Measurements from ENCODE around the gene HBA1. TPM values are rescaled to one million over a fixed set of nuclear protein-coding genes. Genes with fewer than 3 reads are reported as not detected.
"Not testable (repeated sequence)": the region's sequence is repeated elsewhere in the genome, so short reads cannot be mapped to it uniquely, and the experiment has no call there.

The HBA1 gene
- total RNA-seq, 5 donors from 2014 or later (not counting 1 experiment from before 2014, with no cell fraction given) = 5.5 to 6.4 (median 6.0) TPM; not detected in 2

DNA sequence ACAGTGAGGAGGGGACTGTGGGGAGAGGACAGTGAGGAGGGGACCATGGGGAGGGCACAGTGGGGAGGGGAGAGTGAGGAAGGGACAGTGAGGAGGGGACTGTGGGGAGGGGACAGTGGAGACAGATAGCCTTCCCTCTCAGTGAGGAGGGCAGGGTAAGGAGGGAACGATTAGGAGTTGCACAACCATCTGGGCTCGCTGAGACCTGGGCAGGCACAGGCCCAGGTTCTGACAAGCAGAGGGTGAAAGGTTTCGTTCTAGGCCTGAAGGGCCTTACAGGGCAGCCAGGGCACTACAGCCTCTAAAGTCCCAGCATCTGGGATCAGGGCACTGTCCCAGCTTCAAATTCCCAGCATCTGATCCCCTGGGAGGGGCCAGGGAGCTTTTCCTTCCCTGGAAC, 12.8 kb upstream of the HBA1 start:
- H3K4me1 Mint-ChIP-seq = peaks cover 0 to 17% (median 9%) of the 10 kb centered on the region in 3 donors
- H3K27ac ChIP-seq (ENCODE audit: low read length); H3K9me3 ChIP-seq; H3K36me3 ChIP-seq (ENCODE audit: control insufficient read depth in 2 of 2, extremely low read depth in 1 of 2, insufficient read depth in 1 of 2, low read length in 1 of 2); H3K4me3 ChIP-seq (ENCODE audit: control insufficient read depth in 1 of 2, extremely low read depth in 1 of 2, low read length in 1 of 2); POLR2A ChIA-PET; H3K27ac Mint-ChIP-seq; H3K9me3 Mint-ChIP-seq; H3K4me3 Mint-ChIP-seq; DNase-seq; CTCF ChIA-PET; H3K36me3 Mint-ChIP-seq; ATAC-seq (replicated peaks in 1 of 4): not testable (repeated sequence)
- Histone ChIP-seq H3K4me1 (ENCODE audit: control insufficient read depth in 1 of 2, extremely low read depth in 1 of 2, insufficient read depth in 2 of 2, low read length in 2 of 2) (peaks cover 4 to 21% of the 10 kb centered on the region in 2 experiments), H3K27me3 (replicated peaks in 1 of 2; ENCODE audit: control insufficient read depth in 2 of 2, extremely low read depth in 1 of 2, insufficient read depth in 2 of 2, low read length in 1 of 2) (peaks cover 6 to 75% of the 10 kb centered on the region in 2 experiments)
- peaks cover 33 to 49% of the 10 kb centered on the region in 2 donors for H3K27me3 Mint-ChIP-seq
- no CpG with 5 or more reads among the region's 3 CpGs for WGBS (ENCODE audit: insufficient coverage)

DNA sequence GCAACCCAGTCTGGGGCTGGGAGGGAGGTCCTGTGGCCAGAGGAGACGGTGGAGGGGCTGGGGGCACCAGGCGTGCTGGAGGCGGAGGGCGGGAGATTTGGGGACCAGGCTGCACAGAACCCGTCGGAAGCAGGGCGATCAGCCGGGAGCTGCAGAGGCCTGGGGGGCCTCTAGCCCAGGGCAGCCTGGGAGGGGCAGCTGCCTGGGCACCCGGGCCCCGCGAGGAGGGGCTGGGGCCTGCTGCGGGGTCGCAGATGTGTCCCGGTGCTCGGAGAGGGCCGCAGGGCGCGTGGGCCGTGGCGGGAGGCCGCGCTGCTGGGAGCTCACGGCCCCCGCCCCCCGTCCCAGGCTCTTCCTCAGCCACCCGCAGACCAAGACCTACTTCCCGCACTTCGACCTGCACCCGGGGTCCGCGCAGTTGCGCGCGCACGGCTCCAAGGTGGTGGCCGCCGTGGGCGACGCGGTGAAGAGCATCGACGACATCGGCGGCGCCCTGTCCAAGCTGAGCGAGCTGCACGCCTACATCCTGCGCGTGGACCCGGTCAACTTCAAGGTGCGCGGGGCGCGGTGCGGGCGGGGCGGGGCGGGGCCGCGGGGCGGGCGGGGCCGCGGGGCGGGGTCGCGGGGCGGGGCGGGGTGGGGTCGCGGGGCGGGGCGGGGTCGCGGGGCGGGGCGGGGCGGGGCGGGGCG, 12.2 kb upstream of the HBA1 start:
- WGBS (ENCODE audit: insufficient coverage) = no CpG with 5 or more reads among the region's 80 CpGs
- CTCF ChIA-PET; H3K27ac Mint-ChIP-seq; DNase-seq; POLR2A ChIA-PET; H3K9me3 Mint-ChIP-seq; H3K4me3 Mint-ChIP-seq; H3K36me3 ChIP-seq (ENCODE audit: control insufficient read depth in 2 of 2, extremely low read depth in 1 of 2, insufficient read depth in 1 of 2, low read length in 1 of 2); H3K36me3 Mint-ChIP-seq; H3K4me3 ChIP-seq (ENCODE audit: control insufficient read depth in 1 of 2, extremely low read depth in 1 of 2, low read length in 1 of 2); H3K9me3 ChIP-seq; H3K27ac ChIP-seq (ENCODE audit: low read length): not testable (repeated sequence)
- H3K27me3 ChIP-seq (replicated peaks in 1 of 2; ENCODE audit: control insufficient read depth in 2 of 2, extremely low read depth in 1 of 2, insufficient read depth in 2 of 2, low read length in 1 of 2) = peaks cover 6 to 76% of the 10 kb centered on the region in 2 experiments
- H3K27me3 Mint-ChIP-seq = peaks cover 33 to 52% of the 10 kb centered on the region in 2 donors
- H3K4me1 Mint-ChIP-seq = peaks cover 0 to 17% (median 9%) of the 10 kb centered on the region in 3 donors
- H3K4me1 ChIP-seq (ENCODE audit: control insufficient read depth in 1 of 2, extremely low read depth in 1 of 2, insufficient read depth in 2 of 2, low read length in 2 of 2) = peaks cover 4 to 21% of the 10 kb centered on the region in 2 experiments
- peak in 3 of 4 experiments; percentile 13 to 40 (median 26) for ATAC-seq (replicated peaks in 1 of 4)

DNA sequence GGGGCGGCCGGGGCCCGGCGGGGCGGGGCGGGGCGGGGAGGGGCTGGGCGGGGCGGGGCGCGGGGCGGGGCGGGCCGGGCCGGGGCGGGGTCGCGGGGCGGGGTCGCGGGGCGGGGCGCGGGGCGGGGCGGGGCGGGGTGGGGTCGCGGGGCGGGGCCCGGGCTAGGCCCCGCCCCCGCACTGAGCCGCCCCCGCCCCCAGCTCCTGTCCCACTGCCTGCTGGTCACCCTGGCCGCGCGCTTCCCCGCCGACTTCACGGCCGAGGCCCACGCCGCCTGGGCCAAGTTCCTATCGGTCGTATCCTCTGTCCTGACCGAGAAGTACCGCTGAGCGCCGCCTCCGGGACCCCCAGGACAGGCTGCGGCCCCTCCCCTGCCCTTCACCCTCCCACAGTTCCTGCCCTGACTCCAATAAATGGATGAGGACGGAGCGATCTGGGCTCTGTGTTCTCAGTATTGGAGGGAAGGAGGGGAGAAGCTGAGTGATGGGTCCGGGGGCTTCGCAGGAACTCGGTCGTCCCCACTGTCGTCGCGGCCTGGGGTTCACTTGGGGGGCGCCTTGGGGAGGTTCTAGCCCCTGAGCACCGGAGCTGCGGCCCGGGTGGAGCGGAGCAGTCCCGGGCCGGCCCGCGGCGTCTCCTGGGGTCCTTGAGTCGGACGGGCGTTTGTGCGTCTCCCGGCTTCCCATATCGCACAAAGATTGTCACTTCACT, 11.5 kb upstream of the HBA1 start:
- H3K9me3 Mint-ChIP-seq = no peaks in the 10 kb centered on the region
- Histone ChIP-seq H3K27me3 (replicated peaks in 1 of 2; ENCODE audit: control insufficient read depth in 2 of 2, extremely low read depth in 1 of 2, insufficient read depth in 2 of 2, low read length in 1 of 2) (peaks cover 6 to 75% of the 10 kb centered on the region in 2 experiments), H3K36me3 (ENCODE audit: control insufficient read depth in 2 of 2, extremely low read depth in 1 of 2, insufficient read depth in 1 of 2, low read length in 1 of 2) (no peaks in the 10 kb centered on the region), H3K27ac (ENCODE audit: low read length) (no peak overlapping the region), H3K9me3 (no peaks in the 10 kb centered on the region), H3K4me1 (ENCODE audit: control insufficient read depth in 1 of 2, extremely low read depth in 1 of 2, insufficient read depth in 2 of 2, low read length in 2 of 2) (peaks cover 4 to 21% of the 10 kb centered on the region in 2 experiments), H3K4me3 (ENCODE audit: control insufficient read depth in 1 of 2, extremely low read depth in 1 of 2, low read length in 1 of 2) (peak overlapping the region in 1 of 2 donors; percentile 53)
- no peaks in the 10 kb centered on the region for H3K36me3 Mint-ChIP-seq
- POLR2A ChIA-PET = no interaction called here
- WGBS (ENCODE audit: insufficient coverage) = 10% methylated on average over 35 of the region's 77 CpGs
- no peak overlapping the region for H3K27ac Mint-ChIP-seq
- peak in 1 of 4 experiments; percentile 35 for ATAC-seq (replicated peaks in 1 of 4)
- CTCF ChIA-PET = no interaction called here
- peaks cover 30 to 52% of the 10 kb centered on the region in 2 donors for H3K27me3 Mint-ChIP-seq
- H3K4me1 Mint-ChIP-seq = peaks cover 0 to 17% (median 9%) of the 10 kb centered on the region in 3 donors
- peak overlapping the region in 1 of 3 donors; percentile 65 for H3K4me3 Mint-ChIP-seq
- no peak for DNase-seq

DNA sequence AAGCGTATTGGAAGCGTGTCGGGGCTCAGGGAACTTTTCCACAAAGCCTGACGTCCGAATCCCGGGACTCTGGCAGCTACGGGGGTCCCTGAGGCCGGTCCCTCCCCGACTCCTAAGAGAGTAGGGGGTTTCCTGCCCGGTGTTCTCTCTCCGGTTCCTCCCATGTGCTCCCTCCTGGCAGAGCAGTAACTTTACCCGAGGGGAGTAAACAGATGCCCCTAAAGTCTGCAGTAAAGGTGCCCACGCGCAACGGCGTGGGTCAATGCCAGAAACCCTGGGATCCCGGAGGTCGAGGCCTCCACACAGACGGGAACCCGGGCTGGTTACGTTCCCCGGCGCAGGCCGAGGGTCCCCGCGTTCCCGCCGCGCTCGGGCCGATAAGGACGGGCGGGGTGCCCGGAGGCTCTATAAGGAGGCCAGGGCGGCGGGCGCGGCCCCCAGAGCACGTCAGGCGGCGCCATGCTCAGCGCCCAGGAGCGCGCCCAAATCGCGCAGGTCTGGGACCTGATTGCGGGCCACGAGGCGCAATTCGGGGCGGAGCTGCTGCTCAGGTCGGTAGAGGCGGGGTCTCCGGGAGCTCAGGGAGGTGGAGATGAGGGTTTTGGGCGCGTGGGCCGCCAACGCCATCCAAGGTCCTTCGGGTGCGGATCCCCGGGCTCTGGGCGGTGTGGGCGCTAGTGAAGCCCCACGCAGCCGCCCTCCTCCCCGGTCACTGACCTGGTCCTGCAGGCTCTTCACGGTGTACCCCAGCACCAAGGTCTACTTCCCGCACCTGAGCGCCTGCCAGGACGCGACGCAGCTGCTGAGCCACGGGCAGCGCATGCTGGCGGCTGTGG, 10.7 kb upstream of the HBA1 start, which contains the start of gene HBM:
Gene HBM, plus strand, starts transcription at position 440 of the 836 bp plus-strand sequence. Its CDS starts 20 bp downstream, at position 460.
- peak within 1 kb of the TSS; percentile 28 to 65 (median 34) for H3K4me3 Mint-ChIP-seq
- peak in 3 of 35 experiments; percentile 9 to 29 (median 23) for DNase-seq
- H3K4me1 ChIP-seq (ENCODE audit: control insufficient read depth in 1 of 2, extremely low read depth in 1 of 2, insufficient read depth in 2 of 2, low read length in 2 of 2) = peaks cover 4 to 21% of the 10 kb centered on the region in 2 experiments
- H3K27me3 ChIP-seq (replicated peaks in 1 of 2; ENCODE audit: control insufficient read depth in 2 of 2, extremely low read depth in 1 of 2, insufficient read depth in 2 of 2, low read length in 1 of 2) = peaks cover 7 to 77% of the 10 kb centered on the region in 2 experiments
- peak within 1 kb of the TSS in 1 of 2 donors; percentile 53 for H3K4me3 ChIP-seq (ENCODE audit: control insufficient read depth in 1 of 2, extremely low read depth in 1 of 2, low read length in 1 of 2)
- POLR2A ChIA-PET = interaction anchor here in 1 of 2 donors (0.6 kb wide), 1 partner anchor 78 kb away, joined by 4 read pairs; no protein-coding TSS in a partner anchor
- ATAC-seq (replicated peaks in 1 of 4) = peak; percentile 27 to 53 (median 40)
- 2% methylated on average over 71 of the region's 75 CpGs for WGBS (ENCODE audit: insufficient coverage)
- H3K27me3 Mint-ChIP-seq = peaks cover 36 to 58% of the 10 kb centered on the region in 2 donors
- no peak within 1 kb of the TSS for H3K27ac ChIP-seq (ENCODE audit: low read length)
- no peaks in the 10 kb centered on the region for H3K36me3 ChIP-seq (ENCODE audit: control insufficient read depth in 2 of 2, extremely low read depth in 1 of 2, insufficient read depth in 1 of 2, low read length in 1 of 2)
- H3K9me3 ChIP-seq = no peaks in the 10 kb centered on the region
- H3K36me3 Mint-ChIP-seq = no peaks in the 10 kb centered on the region
- CTCF ChIA-PET = interaction anchor here in 1 of 2 donors (0.5 kb wide), 1 partner anchor 422 kb away, joined by 4 read pairs; no protein-coding TSS in a partner anchor
- no peaks in the 10 kb centered on the region for H3K9me3 Mint-ChIP-seq
- no peak within 1 kb of the TSS for H3K27ac Mint-ChIP-seq
- H3K4me1 Mint-ChIP-seq = peaks cover 0 to 17% (median 9%) of the 10 kb centered on the region in 3 donors

DNA sequence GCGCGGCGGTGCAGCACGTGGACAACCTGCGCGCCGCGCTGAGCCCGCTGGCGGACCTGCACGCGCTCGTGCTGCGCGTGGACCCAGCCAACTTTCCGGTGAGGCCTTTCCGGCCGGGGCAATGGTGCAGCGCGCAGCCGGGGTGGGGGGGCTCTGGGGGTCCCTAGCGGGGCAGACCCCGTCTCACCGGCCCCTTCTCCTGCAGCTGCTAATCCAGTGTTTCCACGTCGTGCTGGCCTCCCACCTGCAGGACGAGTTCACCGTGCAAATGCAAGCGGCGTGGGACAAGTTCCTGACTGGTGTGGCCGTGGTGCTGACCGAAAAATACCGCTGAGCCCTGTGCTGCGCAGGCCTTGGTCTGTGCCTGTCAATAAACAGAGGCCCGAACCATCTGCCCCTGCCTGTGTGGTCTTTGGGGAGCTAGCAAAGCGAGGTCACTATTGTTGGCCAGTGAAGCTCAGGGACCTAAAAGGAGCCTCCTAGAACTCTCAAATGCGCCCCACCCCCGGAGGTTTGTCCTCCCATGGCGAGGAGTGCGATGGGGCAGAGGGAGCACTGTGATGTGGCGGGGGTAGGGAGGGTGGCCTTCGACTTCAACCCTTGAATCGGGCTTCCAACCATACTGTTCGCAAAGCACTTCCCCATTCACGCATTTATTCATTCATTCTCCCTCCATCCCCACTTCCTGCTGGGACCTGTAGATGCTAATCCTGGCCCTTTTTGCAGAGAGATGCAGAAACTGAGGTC, 9.9 kb upstream of the HBA1 start:
- ChIA-PET CTCF (interaction anchor here in 1 of 2 donors (0.5 kb wide), 1 partner anchor 421 kb away, joined by 4 read pairs; no protein-coding TSS in a partner anchor), POLR2A (interaction anchor here in 1 of 2 donors (0.6 kb wide), 1 partner anchor 79 kb away, joined by 4 read pairs; no protein-coding TSS in a partner anchor)
- peak overlapping the region in 2 of 3 donors; percentile 54 to 65 for H3K4me3 Mint-ChIP-seq
- peak in 1 of 35 experiments; percentile 33 for DNase-seq
- peaks cover 35 to 58% of the 10 kb centered on the region in 2 donors for H3K27me3 Mint-ChIP-seq
- no peaks in the 10 kb centered on the region for H3K36me3 Mint-ChIP-seq
- Histone ChIP-seq H3K4me1 (ENCODE audit: control insufficient read depth in 1 of 2, extremely low read depth in 1 of 2, insufficient read depth in 2 of 2, low read length in 2 of 2) (peaks cover 4 to 21% of the 10 kb centered on the region in 2 experiments), H3K9me3 (no peaks in the 10 kb centered on the region), H3K4me3 (ENCODE audit: control insufficient read depth in 1 of 2, extremely low read depth in 1 of 2, low read length in 1 of 2) (no peak overlapping the region), H3K36me3 (ENCODE audit: control insufficient read depth in 2 of 2, extremely low read depth in 1 of 2, insufficient read depth in 1 of 2, low read length in 1 of 2) (no peaks in the 10 kb centered on the region), H3K27ac (ENCODE audit: low read length) (no peak overlapping the region), H3K27me3 (replicated peaks in 1 of 2; ENCODE audit: control insufficient read depth in 2 of 2, extremely low read depth in 1 of 2, insufficient read depth in 2 of 2, low read length in 1 of 2) (peaks cover 9 to 74% of the 10 kb centered on the region in 2 experiments)
- H3K9me3 Mint-ChIP-seq = no peaks in the 10 kb centered on the region
- WGBS (ENCODE audit: insufficient coverage) = 10% methylated on average over 39 of the region's 45 CpGs
- peak in 3 of 4 experiments; percentile 48 to 57 (median 48) for ATAC-seq (replicated peaks in 1 of 4)
- peaks cover 0 to 19% (median 9%) of the 10 kb centered on the region in 3 donors for H3K4me1 Mint-ChIP-seq
- no peak overlapping the region for H3K27ac Mint-ChIP-seq

Measured in T-cell (primary cell).